K562 (cell line): ENCODE measurements around the gene ATP4B. TPM values are rescaled to one million over a fixed set of nuclear protein-coding genes. Genes with fewer than 3 reads are reported as not detected.

Source experiments
- ATAC-seq: fragments of 200-7000 bp; cut with Tn5 transposase; 3 replicates; pipeline ENCODE4 v1.9.1; 2020; ENCODE audit warnings: moderate library complexity
- BruUV-seq: library from RNA; stranded (reverse); fragments of 400-500 nt; replicated peaks from 2 replicates; lab custom pipeline; 2021; lab: Mats Ljungman, UMichigan
- CTCF ChIA-PET: fragments of 300-600 bp; formaldehyde crosslinking; extraction: SDS; loops from one replicate; lab custom pipeline; 2021; ENCODE audit warnings: low intra/inter-chr PET ratio; lab: Yijun Ruan, JAX
- POLR2A ChIA-PET: fragments of 300-600, 350-650 bp; sonication (Branson Sonifier 250); formaldehyde crosslinking; extraction: SDS; loops from one replicate; lab custom pipeline; 2021; ENCODE audit warnings: antibody characterized with exemption, inconsistent platforms; lab: Yijun Ruan, JAX
- DNase-seq, 4 experiments: peaks; one replicate each; pipeline versions ENCODE4 v3.0.0 to v3.0.0-alpha.2; 2011 to 2018; ENCODE audit warnings: low spot score in 3 of 4, mixed read lengths in 3 of 4; ENCODE audit errors: extremely low read depth in 1 of 4
- FAIRE-seq: peaks from 2 replicates; lab custom pipeline; 2011; peaks lifted over from hg19 to GRCh38; lab: Jason Lieb, UNC
- H2AFZ ChIP-seq: 2 replicates; pipeline ENCODE4 v1.6.0; 2011; ENCODE audit warnings: low read depth, low read length, control low read depth, inconsistent platforms
- H3K27ac ChIP-seq: fragments of 200-600 bp; 3 replicates; pipeline ENCODE4 v1.8.0; 2011; ENCODE audit warnings: low read depth, mild to moderate bottlenecking, control low read depth, inconsistent platforms, low read length, moderate library complexity, mixed read lengths; ENCODE audit errors: extremely low read depth
- H3K27me3 ChIP-seq, 2 experiments: fragments of 300-600 bp in 1 of 2; 2 replicates in 1 of 2; 3 replicates in 1 of 2; pipeline versions ENCODE4 v1.6.0 to v1.8.0; 2011; ENCODE audit warnings: inconsistent platforms in 2 of 2, low read length in 2 of 2, mild to moderate bottlenecking in 1 of 2, mixed read lengths in 1 of 2, moderate library complexity in 1 of 2; ENCODE audit not compliant: control insufficient read depth in 2 of 2, insufficient read depth in 2 of 2
- H3K36me3 ChIP-seq: fragments of 300-600 bp; 3 replicates; pipeline ENCODE4 v1.8.0; 2011; ENCODE audit warnings: mild to moderate bottlenecking, low read length, inconsistent platforms; ENCODE audit not compliant: control insufficient read depth, insufficient read depth
- H3K4me1 ChIP-seq, 2 experiments: fragments of 200-600 bp in 1 of 2; replicated peaks in 1 of 2; 2 replicates in 1 of 2; 3 replicates in 1 of 2; pipeline versions ENCODE4 v1.5.1 to v1.8.0; 2011; ENCODE audit warnings: inconsistent platforms in 2 of 2, low read length in 2 of 2, mild to moderate bottlenecking in 1 of 2, mixed read lengths in 1 of 2, moderate library complexity in 1 of 2; ENCODE audit not compliant: control insufficient read depth in 2 of 2, insufficient read depth in 2 of 2
- H3K4me2 ChIP-seq: 2 replicates; pipeline ENCODE4 v1.6.1; 2011; ENCODE audit warnings: low read length, control low read depth, inconsistent platforms, mixed read lengths; ENCODE audit not compliant: insufficient read depth
- H3K4me3 ChIP-seq: fragments of 200-600 bp; sonication (generic), shearing (Covaris generic); 2 replicates; pipeline ENCODE4 v1.5.1; 2016; ENCODE audit warnings: control low read depth, inconsistent platforms
- H3K79me2 ChIP-seq: fragments of 200-600 bp; 3 replicates; pipeline ENCODE4 v1.8.0; 2011; ENCODE audit warnings: low read length, inconsistent platforms; ENCODE audit not compliant: control insufficient read depth, insufficient read depth
- H3K9ac ChIP-seq, 2 experiments: 2 replicates each; pipeline versions ENCODE4 v1.6.0 to v1.6.1; 2011; ENCODE audit warnings: low read depth in 2 of 2, low read length in 2 of 2, control low read depth in 1 of 2, inconsistent platforms in 1 of 2, mild to moderate bottlenecking in 1 of 2, mixed read lengths in 1 of 2; ENCODE audit not compliant: insufficient read depth in 1 of 2
- H3K9me1 ChIP-seq: one replicate; pipeline ENCODE4 v1.6.0; 2011; ENCODE audit warnings: inconsistent platforms, mild to moderate bottlenecking, low read length, moderate library complexity; ENCODE audit not compliant: control insufficient read depth, insufficient read depth
- H3K9me3 ChIP-seq: replicated peaks from 2 replicates; pipeline ENCODE4 v1.5.1; 2011; ENCODE audit warnings: low read depth, low read length, inconsistent platforms; ENCODE audit not compliant: control insufficient read depth, insufficient read depth
- H4K20me1 ChIP-seq: replicated peaks from 2 replicates; pipeline ENCODE4 v1.6.1; 2011; ENCODE audit warnings: low read length, inconsistent platforms, mixed read lengths; ENCODE audit not compliant: control insufficient read depth, insufficient read depth
- DACH1 ChIP-seq: fragments of 450-650 bp; IDR thresholded peaks from 2 replicates; pipeline ENCODE4 v1.6.1; 2018; ENCODE audit not compliant: partially characterized antibody
- FUS ChIP-seq: fragments of 200-400 bp; formaldehyde crosslinking; optimal IDR thresholded peaks from 2 replicates; pipeline ENCODE3; 2017; ENCODE audit warnings: low read depth, low read length
- SRSF7 ChIP-seq: fragments of 200-400 bp; formaldehyde crosslinking; optimal IDR thresholded peaks from 2 replicates; pipeline ENCODE3; 2017; ENCODE audit warnings: mild to moderate bottlenecking, low read depth, low read length
- ZNF316 ChIP-seq: fragments of 450-650 bp; IDR thresholded peaks from 2 replicates; pipeline ENCODE4 v1.6.1; 2016
- WGBS: fragments of 100-300 bp; shearing (Covaris generic); methylation state at CpG from one replicate; pipeline ENCODE4 v1.1.6; 2016; ENCODE audit warnings: low coverage, mixed read lengths; ENCODE audit not compliant: insufficient coverage; ENCODE audit errors: missing lambda C conversion rate; 5-methylcytosine and 5-hydroxymethylcytosine counted together
- in situ Hi-C: fragments of 300-500 bp; cut with MboI; formaldehyde crosslinking; loops from 4 replicates; pipeline ENCODE4 v1.15.0; 2018; ENCODE audit warnings: inconsistent platforms, mixed read lengths
- intact Hi-C: fragments of 100-400 bp; cut with micrococcal nuclease; formaldehyde crosslinking; loops from 2 replicates; pipeline ENCODE4 v1.14.2; 2022
- polyA plus RNA-seq, 8 experiments: library from polyadenylated mRNA; depleted of rRNA in 4 of 8; stranded (reverse) in 5 of 8; unstranded in 3 of 8; fragments of >200 nt; fragmentation: Nextera tagmentation in 2 of 8; fragmentation: Illumina TruSeq in 1 of 8; extraction: Ambion mirVana in 2 of 8; extraction: Trizol in 1 of 8; gene quantifications; 2 replicates each; pipeline versions ENCODE4 v1.2.1 to v1.2.3, GENCODE V29; 2011 to 2014; ENCODE audit warnings: inconsistent platforms in 1 of 8, missing spikeins in 1 of 8
- total RNA-seq, 7 experiments: library from RNA; depleted of rRNA in 6 of 7; stranded (reverse); fragments of >200 nt in 6 of 7; fragmentation: Illumina TruSeq in 2 of 7; extraction: Trizol in 2 of 7; gene quantifications; 2 replicates each; pipeline versions ENCODE4 v1.2.1 to v1.2.3, GENCODE V29; 2011 to 2021; ENCODE audit warnings: low replicate concordance in 1 of 7

The ATP4B gene
- total and polyA plus RNA-seq, 9 of the 15 experiments (the other 6 are each of a cell fraction or from before 2014, with no cell fraction given): not detected

DNA sequence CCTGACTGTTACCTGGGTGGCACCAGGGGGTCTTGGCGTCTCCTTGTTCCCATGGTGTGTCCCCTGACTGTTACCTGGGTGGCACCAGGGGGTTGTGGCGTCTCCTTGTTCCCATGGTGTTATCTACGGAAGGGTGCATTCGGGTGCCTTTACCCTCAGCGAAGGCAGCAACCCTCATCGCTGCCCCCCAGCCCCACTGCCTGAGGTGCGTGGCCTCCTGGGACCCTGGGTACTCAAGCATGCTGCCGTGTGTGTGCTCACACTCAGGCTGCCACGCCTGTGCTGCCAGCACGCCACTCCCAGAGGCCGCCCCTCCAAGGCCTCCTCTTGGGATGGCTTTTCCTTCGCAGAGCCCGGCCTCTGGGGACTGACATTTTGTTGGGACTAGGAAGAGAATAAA is 48.4 kb downstream of the ATP4B start:
- no peaks in the 10 kb centered on the region for H3K9me1 ChIP-seq
- no peak for TF ChIP-seq SRSF7
- POLR2A ChIA-PET: no interaction called here
- no peaks in the 10 kb centered on the region; the same call in 1 of the 2 replicates for H4K20me1 ChIP-seq
- in situ Hi-C loops (no loop called here), intact Hi-C loops (no loop called here)
- ATAC-seq (no peak), FAIRE-seq (no peak), DNase-seq (no peak)
- 94% methylated on average over 11 of the region's 13 CpGs for WGBS
- no peak overlapping the region for H3K9ac ChIP-seq
- no peak overlapping the region for H3K4me3 ChIP-seq
- no TSS peak for BruUV-seq
- no peak overlapping the region for H3K27ac ChIP-seq
- H3K27me3 ChIP-seq: no peaks in the 10 kb centered on the region
- peaks cover 74% of the 10 kb centered on the region; the same call in 2 of the 3 replicates for H3K36me3 ChIP-seq
- no peaks in the 10 kb centered on the region for H3K9me3 ChIP-seq
- no peak overlapping the region for H3K4me2 ChIP-seq
- CTCF ChIA-PET: no interaction called here
- no peak overlapping the region for H2AFZ ChIP-seq
- peaks cover 0 to 7% of the 10 kb centered on the region in 2 experiments; a peak in 2 of 5 replicates for H3K4me1 ChIP-seq
- H3K79me2 ChIP-seq: peaks cover 90% of the 10 kb centered on the region

DNA sequence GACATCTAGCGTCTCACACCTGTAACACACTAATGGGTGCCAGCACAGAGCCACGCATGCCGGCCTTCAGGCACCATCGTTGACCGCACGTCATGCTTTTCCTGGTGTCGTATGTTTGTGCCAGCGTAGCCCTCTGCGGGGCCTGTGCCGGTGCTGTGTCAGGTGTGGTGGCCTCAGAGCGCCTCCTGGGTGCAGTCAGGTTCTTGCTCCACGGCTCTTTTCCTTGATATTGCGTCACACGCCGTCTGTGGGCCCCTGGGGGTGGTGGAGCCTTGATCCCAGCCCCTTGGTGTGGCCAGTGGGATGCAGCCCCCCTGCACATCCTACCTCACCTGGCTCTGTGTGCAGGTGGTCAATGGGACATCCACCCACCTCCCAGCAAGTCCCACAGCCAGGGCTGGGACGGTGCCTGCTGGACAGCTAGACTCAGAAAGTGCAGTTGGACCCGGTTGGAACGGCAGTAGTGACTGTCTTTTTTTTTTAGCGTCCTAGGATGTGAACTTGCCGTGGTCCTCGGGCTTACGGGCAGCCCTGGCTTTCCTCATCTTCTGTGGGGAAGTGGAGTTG is 48.9 kb downstream of the ATP4B start:
- BruUV-seq: no TSS peak
- no peak overlapping the region for H3K9ac ChIP-seq
- H3K27me3 ChIP-seq: no peaks in the 10 kb centered on the region
- H3K79me2 ChIP-seq: peaks cover 90% of the 10 kb centered on the region
- no peaks in the 10 kb centered on the region; the same call in 1 of the 2 replicates for H4K20me1 ChIP-seq
- DNase-seq (no peak), ATAC-seq (no peak), FAIRE-seq (no peak)
- no peak overlapping the region for H3K4me3 ChIP-seq
- CTCF ChIA-PET: no interaction called here
- TF ChIP-seq DACH1: no peak
- no peak for TF ChIP-seq ZNF316
- no peak for TF ChIP-seq FUS
- in situ Hi-C loops: no loop called here
- intact Hi-C loops: no loop called here
- H3K36me3 ChIP-seq: peaks cover 74% of the 10 kb centered on the region; the same call in 2 of the 3 replicates
- H3K4me2 ChIP-seq: no peak overlapping the region
- no peaks in the 10 kb centered on the region for H3K9me3 ChIP-seq
- 94% methylated on average over 18 of the region's 22 CpGs for WGBS
- peaks cover 0 to 6% of the 10 kb centered on the region in 2 experiments; a peak in 2 of 5 replicates for H3K4me1 ChIP-seq
- POLR2A ChIA-PET: no interaction called here
- no peak overlapping the region for H2AFZ ChIP-seq
- no peak overlapping the region for H3K27ac ChIP-seq
- H3K9me1 ChIP-seq: no peaks in the 10 kb centered on the region
